ENCODE data around the gene DPYD.

DPYD gene

DNA sequence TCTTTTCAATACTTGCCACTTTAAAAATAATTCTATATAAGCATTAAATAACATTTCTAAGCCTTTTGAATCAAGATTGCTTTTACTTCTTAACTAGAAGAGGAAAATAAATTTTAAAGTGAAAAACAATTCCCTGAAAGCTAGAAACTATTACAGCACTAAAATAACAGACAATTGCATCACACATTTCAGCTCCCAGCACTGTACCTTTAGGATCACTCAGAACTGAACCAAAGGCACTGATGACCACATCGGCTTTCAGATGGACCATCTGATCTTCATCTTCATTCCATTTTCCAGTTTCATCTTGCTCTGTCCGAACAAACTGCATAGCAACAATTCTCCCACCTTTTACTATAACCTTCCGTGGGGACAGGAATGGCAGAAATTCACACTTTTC is 347.3 kb downstream of the DPYD start:
- Mint-ChIP-seq H3K36me3 (ENCODE audit: insufficient read depth) (peaks cover 11% of the 10 kb centered on the region), H3K9me3 (no peaks in the 10 kb centered on the region), H3K27me3 (no peaks in the 10 kb centered on the region), H3K4me3 (no peak overlapping the region), H3K27ac (no peak overlapping the region), H3K4me1 (ENCODE audit: low read depth in 2 of 2) (no peaks in the 10 kb centered on the region)
- no peak for DNase-seq
- no peak for ATAC-seq (replicated peaks)

DNA sequence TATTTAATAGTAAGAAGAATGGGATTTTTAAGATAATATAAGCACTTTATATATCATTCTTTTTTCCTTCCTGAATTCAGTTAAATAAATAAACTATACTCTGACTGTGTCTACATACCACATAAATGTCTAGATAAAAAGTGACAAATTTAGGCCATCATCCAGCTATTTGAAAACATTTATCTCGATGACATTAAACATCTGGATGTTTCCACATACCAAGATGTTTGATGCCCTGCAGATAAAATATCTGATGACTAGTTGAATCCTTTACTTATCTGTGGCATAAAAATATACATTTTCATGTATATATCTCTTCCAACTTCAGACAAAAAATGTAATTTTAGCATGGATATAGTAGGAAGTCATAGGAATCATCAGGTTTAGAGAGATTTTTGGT is 348.3 kb downstream of the DPYD start:
- Mint-ChIP-seq H3K36me3 (ENCODE audit: insufficient read depth) (peaks cover 11% of the 10 kb centered on the region), H3K4me1 (ENCODE audit: low read depth in 2 of 2) (no peaks in the 10 kb centered on the region), H3K27ac (no peak overlapping the region), H3K9me3 (no peaks in the 10 kb centered on the region), H3K27me3 (no peaks in the 10 kb centered on the region), H3K4me3 (no peak overlapping the region)
- DNase-seq (no peak), ATAC-seq (replicated peaks) (no peak)

DNA sequence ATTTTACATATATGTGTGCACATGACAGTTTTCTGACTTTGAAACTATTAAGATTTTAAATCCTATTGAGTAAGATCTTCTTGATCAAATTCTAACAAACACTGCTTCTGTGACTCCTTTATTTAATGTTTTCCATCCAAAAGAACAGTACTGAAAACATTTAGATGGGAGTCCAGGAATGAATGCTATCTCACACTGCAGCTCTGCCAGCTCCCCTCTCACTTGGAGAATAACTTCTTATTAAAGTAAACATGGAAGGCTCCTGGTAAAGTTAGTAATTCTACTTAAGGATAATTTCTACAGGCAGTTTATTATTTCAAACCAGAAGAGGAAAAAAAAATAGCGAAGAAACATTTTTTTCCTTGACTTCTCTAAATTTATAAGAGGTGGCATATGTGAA is 349.1 kb downstream of the DPYD start:
- DNase-seq (no peak), ATAC-seq (replicated peaks) (no peak)
- H3K4me1 Mint-ChIP-seq (ENCODE audit: low read depth in 2 of 2) = no peaks in the 10 kb centered on the region
- H3K9me3 Mint-ChIP-seq = no peaks in the 10 kb centered on the region
- H3K27ac Mint-ChIP-seq = no peak overlapping the region
- no peak overlapping the region for H3K4me3 Mint-ChIP-seq
- peaks cover 11% of the 10 kb centered on the region for H3K36me3 Mint-ChIP-seq (ENCODE audit: insufficient read depth)
- no peaks in the 10 kb centered on the region for H3K27me3 Mint-ChIP-seq

DNA sequence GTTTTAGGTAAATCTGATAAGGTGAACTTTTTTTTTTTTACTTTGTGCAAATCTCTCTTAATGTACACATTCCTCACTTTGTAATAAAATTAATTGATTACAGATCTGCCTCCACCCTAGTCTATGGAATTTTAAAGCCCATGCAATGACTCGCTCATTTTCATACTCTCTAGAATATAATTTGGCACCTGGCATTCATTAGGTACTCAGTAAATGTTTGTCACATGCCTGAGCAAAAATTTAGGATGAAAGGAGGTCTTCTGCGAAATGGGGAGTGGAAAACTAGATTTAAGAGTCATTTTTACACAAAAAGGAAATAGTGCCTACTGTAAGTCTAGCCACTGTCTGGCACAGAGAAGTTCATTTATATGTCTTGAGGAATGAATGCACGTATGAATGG is 350.1 kb downstream of the DPYD start:
- Mint-ChIP-seq H3K4me3 (no peak overlapping the region), H3K27me3 (no peaks in the 10 kb centered on the region), H3K27ac (peak overlapping the region in 1 of 2 donors; percentile 30), H3K9me3 (no peaks in the 10 kb centered on the region), H3K36me3 (ENCODE audit: insufficient read depth) (peaks cover 11% of the 10 kb centered on the region), H3K4me1 (ENCODE audit: low read depth in 2 of 2) (no peaks in the 10 kb centered on the region)
- ATAC-seq (replicated peaks) (no peak), DNase-seq (no peak)

DNA sequence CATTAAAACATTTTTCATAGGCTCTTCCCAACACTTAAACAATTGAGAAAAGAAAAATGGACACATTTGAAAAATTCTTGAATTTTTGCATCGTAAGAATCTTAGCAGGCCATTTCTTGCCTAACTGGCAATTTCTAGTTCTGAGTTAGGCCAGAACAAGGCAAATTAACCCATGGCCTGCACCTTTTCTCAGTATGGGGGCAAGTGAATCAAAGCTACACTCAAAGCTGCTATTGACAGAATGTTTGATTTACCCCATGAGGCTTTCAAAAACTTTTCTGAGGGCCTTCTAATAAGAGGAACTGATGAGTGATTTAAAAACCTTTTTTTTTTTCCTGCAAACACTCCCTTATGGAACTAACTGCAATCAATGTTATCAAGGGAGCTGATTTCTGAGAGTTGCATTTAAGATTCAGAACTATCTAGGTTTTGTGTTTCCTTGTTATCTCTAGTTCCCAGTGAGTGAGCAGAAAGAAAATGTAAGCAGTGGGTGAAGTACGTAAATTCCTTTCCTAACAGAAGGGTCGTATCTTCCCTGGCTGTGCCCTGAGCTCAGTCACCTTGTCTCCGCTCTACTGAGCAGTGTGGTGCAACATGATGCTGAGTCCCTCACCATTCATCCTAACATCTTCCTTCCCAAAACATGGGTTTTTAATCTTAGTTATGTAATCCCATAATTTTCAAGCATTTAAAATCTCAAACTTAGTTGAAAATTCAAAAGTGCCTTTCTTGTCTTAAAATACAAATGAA is 353.7 kb downstream of the DPYD start:
- no peak overlapping the region for H3K4me3 Mint-ChIP-seq
- peaks cover 0 to 4% of the 10 kb centered on the region in 2 donors for H3K4me1 Mint-ChIP-seq (ENCODE audit: low read depth in 2 of 2)
- H3K9me3 Mint-ChIP-seq = no peaks in the 10 kb centered on the region
- H3K27ac Mint-ChIP-seq = no peak overlapping the region
- ATAC-seq (replicated peaks) = no peak
- no peak for DNase-seq
- no peaks in the 10 kb centered on the region for H3K36me3 Mint-ChIP-seq (ENCODE audit: insufficient read depth)
- no peaks in the 10 kb centered on the region for H3K27me3 Mint-ChIP-seq

DNA sequence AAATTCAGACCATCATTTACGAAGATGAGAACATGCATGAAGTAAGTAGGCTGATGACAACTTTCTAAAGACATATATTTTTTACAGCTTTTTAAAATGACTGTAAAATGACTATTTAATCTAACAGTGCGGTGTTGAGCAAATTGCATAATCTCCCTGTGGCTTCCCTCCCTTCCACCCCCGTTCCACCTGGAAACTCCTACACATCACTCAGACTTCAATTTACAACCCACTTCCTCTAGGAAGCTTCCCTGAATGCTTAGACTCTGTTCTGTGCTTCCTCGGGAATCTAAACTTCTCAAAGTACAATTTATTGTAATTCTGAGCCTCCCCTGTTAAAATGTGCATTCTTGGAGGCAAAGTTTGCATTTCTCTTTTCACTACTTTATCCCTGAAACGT is 354.9 kb downstream of the DPYD start:
- Mint-ChIP-seq H3K4me1 (ENCODE audit: low read depth in 2 of 2) (peaks cover 0 to 4% of the 10 kb centered on the region in 2 donors), H3K9me3 (no peaks in the 10 kb centered on the region)
- no peak for ATAC-seq (replicated peaks)

DNA sequence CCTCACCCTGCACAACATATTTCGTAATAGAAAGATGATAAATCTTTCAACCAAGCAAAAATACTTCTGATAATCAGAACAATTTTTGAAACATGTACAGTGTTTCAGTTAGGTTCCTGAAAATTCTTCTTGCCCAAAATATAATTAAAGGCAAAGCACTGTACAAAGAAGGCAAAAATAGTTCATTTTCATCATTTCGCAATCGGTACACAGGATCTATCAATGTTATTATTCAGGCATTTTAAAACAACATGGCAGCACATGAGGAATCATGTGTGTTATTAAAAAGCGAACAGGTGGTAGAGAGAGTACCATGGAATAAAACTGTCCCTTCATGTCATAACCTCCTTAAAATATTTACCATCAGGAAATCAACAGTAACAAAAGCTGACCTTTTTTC is 356.9 kb downstream of the DPYD start:
- no peaks in the 10 kb centered on the region for H3K9me3 Mint-ChIP-seq
- no peak overlapping the region for H3K27ac Mint-ChIP-seq
- no peaks in the 10 kb centered on the region for H3K27me3 Mint-ChIP-seq
- no peak overlapping the region for H3K4me3 Mint-ChIP-seq
- no peaks in the 10 kb centered on the region for H3K36me3 Mint-ChIP-seq (ENCODE audit: insufficient read depth)
- H3K4me1 Mint-ChIP-seq (ENCODE audit: low read depth in 2 of 2) = peaks cover 0 to 4% of the 10 kb centered on the region in 2 donors
- DNase-seq (no peak), ATAC-seq (replicated peaks) (no peak)

More for the DNA sequence above, 354.9 kb downstream of the DPYD start:
- no peaks in the 10 kb centered on the region for H3K27me3 Mint-ChIP-seq
- no peaks in the 10 kb centered on the region for H3K36me3 Mint-ChIP-seq (ENCODE audit: insufficient read depth)
- DNase-seq = no peak
- no peak overlapping the region for H3K4me3 Mint-ChIP-seq
- H3K27ac Mint-ChIP-seq = no peak overlapping the region

DNA sequence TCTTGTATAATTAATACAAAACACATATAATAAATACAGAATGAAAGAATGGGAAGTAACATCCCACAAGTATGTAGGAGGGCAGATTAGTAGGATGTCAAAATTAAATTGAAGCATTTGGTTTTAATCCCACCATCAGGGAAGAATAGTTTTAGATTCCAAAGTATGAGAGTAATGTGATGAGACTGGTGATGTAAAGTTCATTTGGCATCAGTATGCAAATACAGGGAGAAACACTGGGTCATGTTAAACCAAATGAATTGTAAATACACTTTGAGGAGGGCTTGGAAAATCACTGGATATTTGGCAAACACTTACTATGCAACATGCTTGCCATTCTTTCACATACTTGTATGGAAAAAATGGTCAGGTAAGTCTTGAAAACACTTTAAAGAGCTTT is 358.8 kb downstream of the DPYD start:
- H3K4me1 Mint-ChIP-seq (ENCODE audit: low read depth in 2 of 2) = peaks cover 0 to 4% of the 10 kb centered on the region in 2 donors
- no peaks in the 10 kb centered on the region for H3K9me3 Mint-ChIP-seq
- no peak overlapping the region for H3K4me3 Mint-ChIP-seq
- H3K27ac Mint-ChIP-seq = no peak overlapping the region
- H3K27me3 Mint-ChIP-seq = no peaks in the 10 kb centered on the region
- peaks cover 3% of the 10 kb centered on the region for H3K36me3 Mint-ChIP-seq (ENCODE audit: insufficient read depth)
- no peak for DNase-seq
- no peak for ATAC-seq (replicated peaks)

DNA sequence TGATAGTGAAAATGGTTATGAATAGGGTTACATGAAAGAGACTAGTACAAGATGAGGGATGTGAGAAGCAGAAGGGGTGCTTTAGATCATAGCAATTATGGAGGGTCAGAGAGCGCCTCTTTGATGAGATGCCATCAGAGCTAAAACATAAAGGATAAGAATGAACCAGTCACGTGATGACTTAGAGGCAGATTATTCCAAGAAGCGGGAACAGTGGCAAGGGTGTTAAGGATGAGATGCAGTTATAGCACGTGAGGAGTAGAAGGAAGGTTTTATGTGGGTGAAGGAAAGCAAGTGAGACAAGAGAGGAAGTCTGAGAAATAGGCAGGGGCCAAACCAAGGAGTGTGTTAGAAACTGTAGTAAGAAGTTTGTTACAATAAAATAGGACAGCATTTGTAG is 360.1 kb downstream of the DPYD start:
- Mint-ChIP-seq H3K9me3 (no peaks in the 10 kb centered on the region), H3K27me3 (no peaks in the 10 kb centered on the region), H3K27ac (no peak overlapping the region), H3K4me3 (no peak overlapping the region), H3K36me3 (ENCODE audit: insufficient read depth) (peaks cover 4% of the 10 kb centered on the region), H3K4me1 (ENCODE audit: low read depth in 2 of 2) (peaks cover 0 to 4% of the 10 kb centered on the region in 2 donors)
- DNase-seq (no peak), ATAC-seq (replicated peaks) (no peak)

DNA sequence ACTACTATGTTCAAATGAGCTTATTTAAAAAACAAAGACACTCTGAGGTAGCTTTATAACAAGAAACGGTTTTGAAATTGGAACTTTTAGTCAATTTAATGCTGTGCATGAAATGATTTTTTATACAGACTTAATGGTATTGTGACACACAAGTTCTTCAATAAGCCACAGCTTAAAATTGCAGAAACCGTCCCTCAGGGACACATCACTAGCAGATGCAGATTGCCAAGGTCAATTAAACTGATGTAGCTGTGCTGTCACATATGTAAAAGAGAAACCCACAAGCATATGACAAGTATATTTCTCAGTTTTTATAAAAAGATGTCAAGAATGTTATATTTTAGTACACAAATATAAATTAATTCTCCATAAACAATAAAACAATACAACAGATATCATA is 366.9 kb downstream of the DPYD start:
- ATAC-seq (replicated peaks) (no peak), DNase-seq (no peak)
- Mint-ChIP-seq H3K27ac (no peak overlapping the region), H3K27me3 (no peaks in the 10 kb centered on the region), H3K4me1 (ENCODE audit: low read depth in 2 of 2) (no peaks in the 10 kb centered on the region), H3K9me3 (no peaks in the 10 kb centered on the region), H3K4me3 (no peak overlapping the region), H3K36me3 (ENCODE audit: insufficient read depth) (peaks cover 7% of the 10 kb centered on the region)

DNA sequence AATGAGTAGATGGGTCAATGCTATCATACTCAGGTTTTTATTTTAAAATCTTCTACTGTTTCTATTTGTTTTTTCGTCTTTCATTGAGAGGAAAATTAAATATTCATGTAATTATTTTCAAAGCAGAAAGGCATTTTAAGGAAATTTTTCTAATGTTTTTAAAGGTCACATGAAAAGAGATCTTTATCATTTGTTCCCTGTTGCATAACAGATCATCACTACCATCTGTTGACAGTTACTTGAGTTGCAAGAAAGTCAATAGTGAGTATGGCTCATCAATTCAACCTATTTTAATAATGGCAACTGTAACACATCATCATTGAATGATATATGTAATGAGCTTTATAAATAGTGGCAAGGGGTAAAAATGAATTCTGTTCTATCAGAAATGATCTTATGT is 369.7 kb downstream of the DPYD start:
- Mint-ChIP-seq H3K4me3 (no peak overlapping the region), H3K36me3 (ENCODE audit: insufficient read depth) (peaks cover 4% of the 10 kb centered on the region), H3K9me3 (no peaks in the 10 kb centered on the region), H3K27me3 (no peaks in the 10 kb centered on the region), H3K27ac (no peak overlapping the region), H3K4me1 (ENCODE audit: low read depth in 2 of 2) (no peaks in the 10 kb centered on the region)
- ATAC-seq (replicated peaks) = no peak
- DNase-seq = no peak

DNA sequence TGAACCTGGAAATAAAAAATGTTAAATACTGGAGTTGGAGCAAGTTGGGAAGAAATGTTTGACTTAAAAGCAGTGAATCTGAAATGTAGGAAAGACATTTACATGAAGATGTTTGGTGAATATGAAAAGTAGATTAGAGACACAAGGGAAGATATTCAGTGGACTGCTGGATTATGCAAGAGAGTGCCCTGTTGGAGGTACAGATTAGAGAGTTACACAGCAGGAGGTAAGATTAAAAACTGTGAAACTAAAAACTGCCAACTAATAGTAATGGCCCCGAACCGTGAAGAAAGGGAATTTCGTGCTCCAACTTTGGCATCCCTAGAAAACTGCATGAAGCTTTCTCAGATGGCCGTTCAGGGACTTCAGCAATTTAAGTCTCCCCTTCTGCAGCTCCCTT is 375.4 kb downstream of the DPYD start:
- peaks cover 4% of the 10 kb centered on the region for H3K36me3 Mint-ChIP-seq (ENCODE audit: insufficient read depth)
- no peak overlapping the region for H3K4me3 Mint-ChIP-seq
- no peak overlapping the region for H3K27ac Mint-ChIP-seq
- ATAC-seq (replicated peaks) = no peak
- H3K4me1 Mint-ChIP-seq (ENCODE audit: low read depth in 2 of 2) = no peaks in the 10 kb centered on the region
- DNase-seq = no peak
- no peaks in the 10 kb centered on the region for H3K27me3 Mint-ChIP-seq
- H3K9me3 Mint-ChIP-seq = no peaks in the 10 kb centered on the region

DNA sequence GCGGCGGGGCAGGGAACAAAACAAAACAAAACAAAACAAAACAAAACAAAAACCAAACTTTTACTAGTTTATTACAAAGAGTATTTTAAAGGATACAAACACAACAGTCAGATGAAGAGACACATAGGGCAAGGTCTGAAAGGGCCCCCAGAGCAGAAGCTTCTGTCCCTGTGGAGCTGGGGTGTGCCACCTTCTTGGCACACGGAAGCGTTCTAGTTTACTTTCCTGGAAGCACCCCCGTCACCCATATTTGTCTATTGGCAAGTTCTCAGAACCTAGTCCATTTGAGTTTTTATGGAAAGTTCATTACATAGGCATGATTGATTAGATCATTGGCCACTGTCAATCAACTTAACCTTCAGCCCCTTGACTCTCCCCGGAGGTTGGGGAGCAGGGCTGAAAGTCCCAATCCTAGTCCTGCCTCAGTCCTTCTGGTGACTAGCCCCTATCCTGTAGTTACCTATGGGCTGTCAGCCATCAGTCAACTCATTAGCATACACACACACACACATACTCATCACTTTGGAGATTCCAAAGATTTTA is 380.4 kb downstream of the DPYD start:
- no peaks in the 10 kb centered on the region for H3K9me3 Mint-ChIP-seq
- no peak for ATAC-seq (replicated peaks)
- no peaks in the 10 kb centered on the region for H3K27me3 Mint-ChIP-seq
- H3K4me1 Mint-ChIP-seq (ENCODE audit: low read depth in 2 of 2) = no peaks in the 10 kb centered on the region
- no peak overlapping the region for H3K4me3 Mint-ChIP-seq
- no peak overlapping the region for H3K27ac Mint-ChIP-seq
- no peaks in the 10 kb centered on the region for H3K36me3 Mint-ChIP-seq (ENCODE audit: insufficient read depth)
- no peak for DNase-seq

DNA sequence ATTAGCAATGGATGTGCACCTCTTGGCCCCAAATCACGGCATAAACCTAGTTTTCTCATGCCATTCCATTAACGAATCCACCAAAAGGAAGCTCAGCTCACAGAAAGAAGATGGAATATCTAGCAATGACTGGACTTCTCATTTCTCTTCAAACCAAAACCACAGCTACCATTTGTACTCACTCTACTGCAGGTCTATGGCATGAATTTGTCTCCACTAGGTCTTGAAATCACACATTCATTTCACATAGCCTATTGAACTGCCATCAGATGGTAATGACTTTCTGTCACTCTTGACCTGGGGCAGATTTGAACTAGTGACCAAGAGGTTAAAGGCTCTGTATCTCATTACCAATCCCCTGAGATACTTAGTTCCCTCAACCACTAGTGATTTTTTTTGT is 382.7 kb downstream of the DPYD start:
- Mint-ChIP-seq H3K27me3 (no peaks in the 10 kb centered on the region), H3K27ac (no peak overlapping the region), H3K36me3 (ENCODE audit: insufficient read depth) (no peaks in the 10 kb centered on the region), H3K4me3 (no peak overlapping the region), H3K4me1 (ENCODE audit: low read depth in 2 of 2) (no peaks in the 10 kb centered on the region), H3K9me3 (no peaks in the 10 kb centered on the region)
- DNase-seq (no peak), ATAC-seq (replicated peaks) (no peak)
